ENCODE measurements around the gene APBA2. TPM values are rescaled to one million over a fixed set of nuclear protein-coding genes. Genes with fewer than 3 reads are reported as not detected.

APBA2 gene
- total RNA-seq, 6 donors from 2014 or later = 3.2 to 7.9 (median 6.0) TPM

DNA sequence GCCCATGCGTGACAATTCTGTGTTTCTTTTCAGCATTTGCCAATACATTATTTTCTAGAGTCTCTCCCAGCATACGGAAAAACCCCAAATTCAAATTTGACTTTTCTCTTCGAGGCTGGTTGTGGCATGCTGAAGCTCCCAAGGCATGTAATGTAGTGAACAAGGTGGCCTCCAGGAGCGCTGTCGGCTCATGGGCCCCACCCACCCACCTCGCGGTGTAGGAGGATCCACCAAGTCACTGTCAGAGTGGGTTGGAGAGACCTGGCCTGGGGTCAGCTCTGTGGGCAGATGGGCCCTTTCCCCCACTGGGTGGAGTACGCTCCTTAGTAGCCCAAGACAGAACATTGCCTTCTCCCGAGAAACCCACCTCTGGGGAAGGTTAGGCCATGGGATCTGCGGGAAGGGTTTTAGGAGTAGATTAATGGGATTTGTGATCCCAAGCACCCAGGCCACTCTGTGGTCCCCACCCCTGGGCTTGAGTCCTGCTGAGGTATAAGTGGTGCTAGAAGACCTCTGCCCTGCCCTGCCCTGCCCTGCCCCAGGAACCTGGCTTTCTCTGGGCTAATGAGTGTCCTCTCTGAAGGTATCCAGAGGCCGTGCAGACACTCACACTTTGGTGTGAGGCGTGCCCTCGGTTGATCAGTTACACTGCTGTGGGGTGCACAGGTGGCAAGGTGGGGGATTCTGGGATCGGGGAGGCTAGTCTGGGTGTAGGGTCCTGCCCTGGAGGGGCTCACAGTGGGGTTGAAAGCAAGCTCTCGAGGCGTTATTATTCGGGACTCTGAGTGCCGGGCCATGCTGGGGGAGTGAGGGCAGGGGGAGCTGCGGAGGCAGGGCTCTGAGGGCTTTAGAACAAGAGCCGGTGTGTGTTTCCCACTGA, 97.9 kb downstream of the APBA2 start:
- TF ChIP-seq, protein P1, sequence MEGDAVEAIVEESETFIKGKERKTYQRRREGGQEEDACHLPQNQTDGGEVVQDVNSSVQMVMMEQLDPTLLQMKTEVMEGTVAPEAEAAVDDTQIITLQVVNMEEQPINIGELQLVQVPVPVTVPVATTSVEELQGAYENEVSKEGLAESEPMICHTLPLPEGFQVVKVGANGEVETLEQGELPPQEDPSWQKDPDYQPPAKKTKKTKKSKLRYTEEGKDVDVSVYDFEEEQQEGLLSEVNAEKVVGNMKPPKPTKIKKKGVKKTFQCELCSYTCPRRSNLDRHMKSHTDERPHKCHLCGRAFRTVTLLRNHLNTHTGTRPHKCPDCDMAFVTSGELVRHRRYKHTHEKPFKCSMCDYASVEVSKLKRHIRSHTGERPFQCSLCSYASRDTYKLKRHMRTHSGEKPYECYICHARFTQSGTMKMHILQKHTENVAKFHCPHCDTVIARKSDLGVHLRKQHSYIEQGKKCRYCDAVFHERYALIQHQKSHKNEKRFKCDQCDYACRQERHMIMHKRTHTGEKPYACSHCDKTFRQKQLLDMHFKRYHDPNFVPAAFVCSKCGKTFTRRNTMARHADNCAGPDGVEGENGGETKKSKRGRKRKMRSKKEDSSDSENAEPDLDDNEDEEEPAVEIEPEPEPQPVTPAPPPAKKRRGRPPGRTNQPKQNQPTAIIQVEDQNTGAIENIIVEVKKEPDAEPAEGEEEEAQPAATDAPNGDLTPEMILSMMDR (IDR thresholded peaks at IDR 0.05) = no peak
- TF ChIP-seq POLR2AphosphoS5 (IDR thresholded peaks at IDR 0.05) = no peak
- TF ChIP-seq EP300 (IDR thresholded peaks at IDR 0.05) = no peak
- no peak for TF ChIP-seq POLR2A (IDR thresholded peaks at IDR 0.05)
- ATAC-seq (ENCODE audit: low FRiP score in 2 of 2) = peak in 1 of 2 donors; percentile 5
- 94 to 95% methylated on average over 13 to 20 of the region's 20 CpGs for WGBS, 2 donors
- Histone ChIP-seq H3K27ac (no peak overlapping the region), H3K27me3 (no peaks in the 10 kb centered on the region), H3K36me3 (no peaks in the 10 kb centered on the region), H3K4me1 (peaks cover 0 to 7% (median 0%) of the 10 kb centered on the region in 4 donors), H3K4me3 (no peak overlapping the region), H3K9me3 (no peaks in the 10 kb centered on the region)
- DNase-seq = no peak

DNA sequence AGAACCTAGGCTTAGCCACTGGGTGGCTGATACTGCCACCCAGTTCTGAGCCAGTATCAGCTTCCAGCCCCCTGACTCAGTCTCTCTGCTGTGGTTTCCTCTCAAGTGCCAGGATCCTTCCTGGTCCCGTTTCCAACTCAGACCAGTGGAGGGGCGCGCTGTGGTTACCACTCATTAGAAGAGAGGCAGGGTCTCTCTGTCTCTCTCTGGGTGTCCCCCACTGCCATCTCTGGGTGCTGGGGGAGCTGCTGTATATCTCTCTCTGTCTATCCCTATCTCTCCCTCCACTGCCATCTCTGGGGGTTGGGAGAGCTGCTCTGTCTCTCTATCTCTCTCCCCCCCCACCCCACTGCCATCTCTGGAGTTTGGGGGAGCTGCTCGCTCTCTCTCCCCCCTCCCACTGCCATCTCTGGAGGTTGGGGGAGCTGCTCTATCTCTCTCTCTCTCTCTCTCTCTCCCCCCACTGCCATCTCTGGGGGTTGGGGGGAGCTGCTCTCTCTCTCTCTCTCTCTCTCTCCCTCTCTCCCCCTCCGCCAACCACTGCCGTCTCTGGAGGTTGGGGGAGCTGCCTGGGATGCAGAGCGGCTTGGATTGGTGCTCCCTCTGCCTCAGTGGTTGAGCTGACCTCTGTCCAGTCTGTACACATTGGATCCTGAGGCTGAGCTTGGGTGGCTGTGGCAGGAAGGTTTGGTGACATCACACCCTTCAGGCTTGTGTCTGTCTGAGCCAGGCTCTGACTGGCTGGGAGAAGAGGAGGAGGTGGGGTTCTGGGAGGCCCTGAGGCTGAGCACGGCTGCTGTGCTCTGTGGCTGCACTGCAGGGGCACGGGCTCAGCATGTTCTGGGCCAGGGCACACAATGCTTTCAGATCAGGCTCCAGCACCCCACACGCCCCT, 98.9 kb downstream of the APBA2 start:
- Histone ChIP-seq H3K27me3 (no peaks in the 10 kb centered on the region), H3K4me1 (peaks cover 0 to 7% (median 0%) of the 10 kb centered on the region in 4 donors), H3K4me3 (no peak overlapping the region), H3K27ac (peak overlapping the region in 1 of 4 donors; percentile 12), H3K36me3 (no peaks in the 10 kb centered on the region), H3K9me3 (no peaks in the 10 kb centered on the region)
- TF ChIP-seq POLR2A (IDR thresholded peaks at IDR 0.05) (no peak), POLR2AphosphoS5 (IDR thresholded peaks at IDR 0.05) (no peak), EP300 (IDR thresholded peaks at IDR 0.05) (no peak)
- TF ChIP-seq, protein P1 (IDR thresholded peaks at IDR 0.05) = no peak
- DNase-seq (peak in 1 of 2 donors; percentile 48), ATAC-seq (ENCODE audit: low FRiP score in 2 of 2) (peak; percentile 17 to 53)
- WGBS, 2 donors = 63 to 70% methylated on average over 10 of the region's 10 CpGs

DNA sequence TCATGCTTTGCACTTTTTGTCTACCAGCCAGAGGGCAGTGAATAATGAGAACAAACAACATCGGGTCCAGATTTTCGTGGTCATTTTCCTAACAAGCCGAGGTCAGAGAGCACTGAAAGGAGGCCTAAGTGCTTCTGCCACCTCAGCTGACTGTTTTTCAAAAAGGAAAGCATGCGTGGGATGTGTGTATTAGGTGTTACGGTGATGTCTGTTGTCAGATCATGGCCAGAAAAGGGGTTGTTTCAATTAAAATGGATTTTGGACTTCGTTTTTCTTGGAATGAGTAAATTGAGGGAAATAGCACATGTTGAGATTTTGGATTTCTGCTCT, 99.5 kb downstream of the APBA2 start:
- 49 to 58% methylated on average over 6 of the region's 6 CpGs for WGBS, 2 donors
- DNase-seq (no peak), ATAC-seq (ENCODE audit: low FRiP score in 2 of 2) (no peak)
- Histone ChIP-seq H3K4me1 (peaks cover 0 to 7% (median 0%) of the 10 kb centered on the region in 4 donors), H3K36me3 (no peaks in the 10 kb centered on the region), H3K27me3 (no peaks in the 10 kb centered on the region), H3K9me3 (no peaks in the 10 kb centered on the region), H3K27ac (peak overlapping the region in 2 of 4 donors; percentile 12 to 15), H3K4me3 (no peak overlapping the region)
- no peak for TF ChIP-seq POLR2AphosphoS5 (IDR thresholded peaks at IDR 0.05)
- no peak for TF ChIP-seq EP300 (IDR thresholded peaks at IDR 0.05)
- no peak for TF ChIP-seq POLR2A (IDR thresholded peaks at IDR 0.05)

- H3K9me3 ChIP-seq = no peaks in the 10 kb centered on the region
- H3K4me1 ChIP-seq = peaks cover 0 to 7% (median 0%) of the 10 kb centered on the region in 4 donors
- H3K27ac ChIP-seq = peak overlapping the region in 2 of 4 donors; percentile 15 to 30
- H3K4me3 ChIP-seq = no peak overlapping the region
- H3K27me3 ChIP-seq = no peaks in the 10 kb centered on the region
- H3K36me3 ChIP-seq = no peaks in the 10 kb centered on the region
- 79 to 88% methylated on average over 8 of the region's 8 CpGs for WGBS, 2 donors
- DNase-seq (no peak), ATAC-seq (ENCODE audit: low FRiP score in 2 of 2) (no peak)
- TF ChIP-seq EP300 (IDR thresholded peaks at IDR 0.05) (no peak), POLR2A (IDR thresholded peaks at IDR 0.05) (no peak), POLR2AphosphoS5 (IDR thresholded peaks at IDR 0.05) (no peak)
- TF ChIP-seq, protein P1 (IDR thresholded peaks at IDR 0.05) = no peak
Observed at GRCh38 chr15:28985691-28986090, 99.9 kb downstream of the APBA2 start.

- H3K4me3 ChIP-seq = no peak overlapping the region
- DNase-seq (no peak), ATAC-seq (ENCODE audit: low FRiP score in 2 of 2) (no peak)
- H3K36me3 ChIP-seq = no peaks in the 10 kb centered on the region
- H3K9me3 ChIP-seq = no peaks in the 10 kb centered on the region
- H3K27me3 ChIP-seq = no peaks in the 10 kb centered on the region
- peak overlapping the region in 2 of 4 donors; percentile 15 to 30 for H3K27ac ChIP-seq
- TF ChIP-seq, protein P1 (IDR thresholded peaks at IDR 0.05) = no peak
- TF ChIP-seq POLR2AphosphoS5 (IDR thresholded peaks at IDR 0.05) (no peak), EP300 (IDR thresholded peaks at IDR 0.05) (no peak), POLR2A (IDR thresholded peaks at IDR 0.05) (no peak)
- WGBS, 2 donors = 52 to 68% methylated on average over 9 of the region's 9 CpGs
- H3K4me1 ChIP-seq = peaks cover 0 to 7% (median 0%) of the 10 kb centered on the region in 4 donors
Observed at GRCh38 chr15:28986108-28986507, 100.3 kb downstream of the APBA2 start.

Measured in upper lobe of left lung (tissue), 6 donors.